ENCODE results near the gene TTC39A.

Gene TTC39A

DNA sequence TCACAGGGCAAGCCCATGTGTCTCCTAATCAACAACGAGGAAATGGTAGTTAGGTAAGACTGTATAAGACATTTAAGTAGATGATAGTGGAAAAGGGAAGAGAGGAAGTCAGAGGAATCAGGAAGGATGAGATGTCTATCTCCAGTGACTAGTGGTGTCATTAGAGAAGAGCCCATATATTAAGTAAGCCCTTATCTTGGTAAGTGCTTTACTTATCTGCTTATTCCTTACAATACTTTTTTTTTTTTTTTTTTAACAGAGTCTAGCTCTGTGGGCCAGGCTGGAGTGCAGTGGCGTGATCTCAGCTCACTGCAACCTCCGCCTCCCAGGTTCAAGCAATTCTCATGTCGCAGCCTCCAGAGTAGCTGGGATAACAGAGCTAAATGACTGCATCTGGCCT, 64.7 kb downstream of the TTC39A start:
- H3K4me2 ChIP-seq (ENCODE audit: low read length): no peak overlapping the region
- no peaks in the 10 kb centered on the region for H3K4me1 ChIP-seq (ENCODE audit: insufficient read depth, low read length, severe bottlenecking)
- no peaks in the 10 kb centered on the region for H3K27me3 ChIP-seq (ENCODE audit: insufficient read depth, low read length)
- no peaks in the 10 kb centered on the region for H3F3A ChIP-seq (ENCODE audit: insufficient read depth, low read length)
- H3K79me2 ChIP-seq (ENCODE audit: insufficient read depth, low read length): no peaks in the 10 kb centered on the region
- no peaks in the 10 kb centered on the region for H4K20me1 ChIP-seq (ENCODE audit: insufficient read depth, low read length)
- H3K9me3 ChIP-seq (ENCODE audit: low read length): no peaks in the 10 kb centered on the region
- no peaks in the 10 kb centered on the region for H3K36me3 ChIP-seq (ENCODE audit: insufficient read depth, low read length)
- no peak overlapping the region for H3K27ac ChIP-seq (ENCODE audit: low read depth, low read length, poor library complexity, severe bottlenecking)
- H2AFZ ChIP-seq (ENCODE audit: low read length): no peak overlapping the region
- no peaks in the 10 kb centered on the region for H3K9me2 ChIP-seq (ENCODE audit: low read depth, low read length)
- H3K9ac ChIP-seq (ENCODE audit: low read length): no peak overlapping the region
- TF ChIP-seq, protein P1, sequence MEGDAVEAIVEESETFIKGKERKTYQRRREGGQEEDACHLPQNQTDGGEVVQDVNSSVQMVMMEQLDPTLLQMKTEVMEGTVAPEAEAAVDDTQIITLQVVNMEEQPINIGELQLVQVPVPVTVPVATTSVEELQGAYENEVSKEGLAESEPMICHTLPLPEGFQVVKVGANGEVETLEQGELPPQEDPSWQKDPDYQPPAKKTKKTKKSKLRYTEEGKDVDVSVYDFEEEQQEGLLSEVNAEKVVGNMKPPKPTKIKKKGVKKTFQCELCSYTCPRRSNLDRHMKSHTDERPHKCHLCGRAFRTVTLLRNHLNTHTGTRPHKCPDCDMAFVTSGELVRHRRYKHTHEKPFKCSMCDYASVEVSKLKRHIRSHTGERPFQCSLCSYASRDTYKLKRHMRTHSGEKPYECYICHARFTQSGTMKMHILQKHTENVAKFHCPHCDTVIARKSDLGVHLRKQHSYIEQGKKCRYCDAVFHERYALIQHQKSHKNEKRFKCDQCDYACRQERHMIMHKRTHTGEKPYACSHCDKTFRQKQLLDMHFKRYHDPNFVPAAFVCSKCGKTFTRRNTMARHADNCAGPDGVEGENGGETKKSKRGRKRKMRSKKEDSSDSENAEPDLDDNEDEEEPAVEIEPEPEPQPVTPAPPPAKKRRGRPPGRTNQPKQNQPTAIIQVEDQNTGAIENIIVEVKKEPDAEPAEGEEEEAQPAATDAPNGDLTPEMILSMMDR (IDR thresholded peaks at IDR 0.05; ENCODE audit: low read length): no peak
- TF ChIP-seq EZH2 (IDR thresholded peaks at IDR 0.05; ENCODE audit: borderline replicate concordance, low read length): no peak
- no peak overlapping the region for H3K4me3 ChIP-seq (ENCODE audit: low read depth, low read length, poor library complexity, severe bottlenecking)

DNA sequence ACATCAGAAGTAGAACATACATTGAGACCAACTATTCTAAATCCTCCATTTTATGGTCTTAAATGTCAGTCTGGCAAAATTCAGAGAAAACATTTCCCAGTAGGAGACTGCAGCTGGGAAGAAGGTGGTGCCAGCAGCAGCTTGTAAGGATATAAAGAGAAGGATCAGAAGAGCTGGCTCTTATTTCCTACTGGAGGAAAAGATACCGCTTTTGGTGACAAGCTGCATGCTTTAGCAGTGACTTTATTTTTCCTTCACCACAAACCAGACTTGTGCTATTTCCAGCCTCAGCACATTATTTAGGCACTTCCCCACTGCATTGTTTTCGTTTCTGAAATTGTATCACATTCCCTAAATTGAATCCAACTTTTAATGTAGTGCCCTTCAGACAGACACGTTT, 65.9 kb downstream of the TTC39A start:
- H4K20me1 ChIP-seq (ENCODE audit: insufficient read depth, low read length): no peaks in the 10 kb centered on the region
- TF ChIP-seq, protein P1 (IDR thresholded peaks at IDR 0.05; ENCODE audit: low read length): no peak
- no peak for TF ChIP-seq EZH2 (IDR thresholded peaks at IDR 0.05; ENCODE audit: borderline replicate concordance, low read length)
- H3K36me3 ChIP-seq (ENCODE audit: insufficient read depth, low read length): no peaks in the 10 kb centered on the region
- H3K9me3 ChIP-seq (ENCODE audit: low read length): no peaks in the 10 kb centered on the region
- no peak overlapping the region for H3K27ac ChIP-seq (ENCODE audit: low read depth, low read length, poor library complexity, severe bottlenecking)
- H3K4me2 ChIP-seq (ENCODE audit: low read length): no peak overlapping the region
- no peaks in the 10 kb centered on the region for H3K79me2 ChIP-seq (ENCODE audit: insufficient read depth, low read length)
- no peak overlapping the region for H2AFZ ChIP-seq (ENCODE audit: low read length)
- H3K9me2 ChIP-seq (ENCODE audit: low read depth, low read length): no peaks in the 10 kb centered on the region
- H3K9ac ChIP-seq (ENCODE audit: low read length): no peak overlapping the region
- no peak overlapping the region for H3K4me3 ChIP-seq (ENCODE audit: low read depth, low read length, poor library complexity, severe bottlenecking)
- no peaks in the 10 kb centered on the region for H3K27me3 ChIP-seq (ENCODE audit: insufficient read depth, low read length)
- no peaks in the 10 kb centered on the region for H3K4me1 ChIP-seq (ENCODE audit: insufficient read depth, low read length, severe bottlenecking)
- H3F3A ChIP-seq (ENCODE audit: insufficient read depth, low read length): no peaks in the 10 kb centered on the region

DNA sequence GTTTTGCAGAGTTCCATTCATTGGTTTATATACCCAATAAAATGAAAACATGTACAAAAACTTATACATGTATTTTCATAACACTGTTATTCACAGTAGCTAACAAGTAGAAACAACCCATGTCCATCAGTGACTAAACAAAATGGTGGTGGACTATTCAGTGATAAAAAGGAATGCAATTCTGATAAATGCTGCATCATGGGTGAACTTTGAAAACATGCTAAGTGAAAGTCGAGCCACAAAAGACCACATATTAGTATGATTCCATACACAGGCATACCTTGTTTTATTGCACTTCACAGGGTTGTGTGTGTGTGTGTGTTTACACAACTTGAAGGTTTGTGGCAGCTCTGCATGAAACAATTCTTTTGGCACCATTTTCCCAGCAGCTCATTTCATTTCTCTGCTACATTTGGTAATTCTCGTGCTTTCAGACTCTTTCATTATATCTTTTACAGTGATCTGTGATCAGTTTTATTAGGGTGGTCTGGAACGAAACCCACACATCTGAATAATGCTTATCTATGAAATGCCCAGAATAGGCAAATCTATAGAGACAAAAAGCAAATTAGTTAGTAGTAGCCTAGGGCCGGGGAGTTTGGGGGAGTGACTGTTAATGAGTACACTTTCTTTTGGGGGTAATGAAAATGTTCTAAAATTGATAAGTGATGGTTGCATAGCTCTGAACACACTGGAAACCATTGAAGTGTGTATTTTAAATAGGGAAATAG, 67.0 kb downstream of the TTC39A start:
- Histone ChIP-seq H3K27ac (ENCODE audit: low read depth, low read length, poor library complexity, severe bottlenecking) (no peak overlapping the region), H3K4me2 (ENCODE audit: low read length) (no peak overlapping the region), H3K9me3 (ENCODE audit: low read length) (no peaks in the 10 kb centered on the region), H2AFZ (ENCODE audit: low read length) (no peak overlapping the region), H3K9ac (ENCODE audit: low read length) (no peak overlapping the region), H3K4me3 (ENCODE audit: low read depth, low read length, poor library complexity, severe bottlenecking) (no peak overlapping the region), H3K79me2 (ENCODE audit: insufficient read depth, low read length) (no peaks in the 10 kb centered on the region), H3K27me3 (ENCODE audit: insufficient read depth, low read length) (no peaks in the 10 kb centered on the region), H3K9me2 (ENCODE audit: low read depth, low read length) (no peaks in the 10 kb centered on the region), H4K20me1 (ENCODE audit: insufficient read depth, low read length) (no peaks in the 10 kb centered on the region), H3F3A (ENCODE audit: insufficient read depth, low read length) (no peaks in the 10 kb centered on the region), H3K36me3 (ENCODE audit: insufficient read depth, low read length) (no peaks in the 10 kb centered on the region), H3K4me1 (ENCODE audit: insufficient read depth, low read length, severe bottlenecking) (no peaks in the 10 kb centered on the region)
- TF ChIP-seq, protein P1 (IDR thresholded peaks at IDR 0.05; ENCODE audit: low read length): no peak
